Measurements from ENCODE around the gene BIVM. TPM values are rescaled to one million over a fixed set of nuclear protein-coding genes. Genes with fewer than 3 reads are reported as not detected.

The BIVM gene
- total RNA-seq, 2 donors from 2014 or later = 21.1 to 22.8 TPM

- Mint-ChIP-seq H3K4me3 (no peak overlapping the region), H3K27ac (no peak overlapping the region), H3K4me1 (ENCODE audit: low read depth) (no peaks in the 10 kb centered on the region), H3K36me3 (ENCODE audit: insufficient read depth in 2 of 2) (peaks cover 5% of the 10 kb centered on the region in 2 donors), H3K9me3 (no peaks in the 10 kb centered on the region), H3K27me3 (ENCODE audit: low read depth) (no peaks in the 10 kb centered on the region)
- no peak for ATAC-seq (replicated peaks in 1 of 2)
- no peak for DNase-seq
Observed at GRCh38 chr13:102830646-102831045, 31.7 kb downstream of the BIVM start.

- no peak overlapping the region for H3K27ac Mint-ChIP-seq
- no peaks in the 10 kb centered on the region for H3K27me3 Mint-ChIP-seq (ENCODE audit: low read depth)
- DNase-seq (no peak), ATAC-seq (replicated peaks in 1 of 2) (no peak)
- H3K36me3 Mint-ChIP-seq (ENCODE audit: insufficient read depth in 2 of 2) = peaks cover 3 to 6% of the 10 kb centered on the region in 2 donors
- H3K4me3 Mint-ChIP-seq = no peak overlapping the region
- H3K4me1 Mint-ChIP-seq (ENCODE audit: low read depth) = no peaks in the 10 kb centered on the region
- no peaks in the 10 kb centered on the region for H3K9me3 Mint-ChIP-seq
Observed at GRCh38 chr13:102836471-102836870, 37.6 kb downstream of the BIVM start.

- no peak overlapping the region for H3K27ac Mint-ChIP-seq
- H3K36me3 Mint-ChIP-seq (ENCODE audit: insufficient read depth in 2 of 2) = peaks cover 3 to 4% of the 10 kb centered on the region in 2 donors
- no peak for ATAC-seq (replicated peaks in 1 of 2)
- DNase-seq = no peak
- H3K9me3 Mint-ChIP-seq = no peaks in the 10 kb centered on the region
- H3K4me1 Mint-ChIP-seq (ENCODE audit: low read depth) = no peaks in the 10 kb centered on the region
- no peak overlapping the region for H3K4me3 Mint-ChIP-seq
- H3K27me3 Mint-ChIP-seq (ENCODE audit: low read depth) = no peaks in the 10 kb centered on the region
Observed at GRCh38 chr13:102838273-102838672, 39.4 kb downstream of the BIVM start.

GRCh38 chr13:102838982-102839381 is 40.1 kb downstream of the BIVM start:
- no peak for ATAC-seq (replicated peaks in 1 of 2)
- no peaks in the 10 kb centered on the region for H3K27me3 Mint-ChIP-seq (ENCODE audit: low read depth)
- H3K36me3 Mint-ChIP-seq (ENCODE audit: insufficient read depth in 2 of 2) = peaks cover 3 to 6% of the 10 kb centered on the region in 2 donors

GRCh38 chr13:102839462-102839861 is 40.5 kb downstream of the BIVM start:
- H3K36me3 Mint-ChIP-seq (ENCODE audit: insufficient read depth in 2 of 2) = peaks cover 3 to 6% of the 10 kb centered on the region in 2 donors
- H3K4me3 Mint-ChIP-seq = no peak overlapping the region
- no peak for DNase-seq
- no peaks in the 10 kb centered on the region for H3K27me3 Mint-ChIP-seq (ENCODE audit: low read depth)
- peaks cover 2% of the 10 kb centered on the region for H3K4me1 Mint-ChIP-seq (ENCODE audit: low read depth)
- no peak for ATAC-seq (replicated peaks in 1 of 2)
- no peaks in the 10 kb centered on the region for H3K9me3 Mint-ChIP-seq
- H3K27ac Mint-ChIP-seq = no peak overlapping the region

More at GRCh38 chr13:102838982-102839381, 40.1 kb downstream of the BIVM start:
- Mint-ChIP-seq H3K4me1 (ENCODE audit: low read depth) (no peaks in the 10 kb centered on the region), H3K27ac (no peak overlapping the region), H3K9me3 (no peaks in the 10 kb centered on the region), H3K4me3 (no peak overlapping the region)
- DNase-seq = no peak

- DNase-seq (no peak), ATAC-seq (replicated peaks in 1 of 2) (peak; percentile 7 to 12)
- no peaks in the 10 kb centered on the region for H3K9me3 Mint-ChIP-seq
- H3K4me3 Mint-ChIP-seq = peak overlapping the region; percentile 91 to 99
- H3K27ac Mint-ChIP-seq = peak overlapping the region; percentile 99
- H3K36me3 Mint-ChIP-seq (ENCODE audit: insufficient read depth in 2 of 2) = peaks cover 5% of the 10 kb centered on the region in 2 donors
- H3K27me3 Mint-ChIP-seq (ENCODE audit: low read depth) = no peaks in the 10 kb centered on the region
- peaks cover 38% of the 10 kb centered on the region for H3K4me1 Mint-ChIP-seq (ENCODE audit: low read depth)
Observed at GRCh38 chr13:102845289-102845629, 46.3 kb downstream of the BIVM start.

GRCh38 chr13:102845630-102846260 is 46.8 kb downstream of the BIVM start, which contains the start of gene ERCC5:
Gene ERCC5 (plus strand): TSS chr13:102846032. CDS start chr13:102846267, 235 bp downstream.
- Mint-ChIP-seq H3K9me3 (no peaks in the 10 kb centered on the region), H3K27ac (peak within 1 kb of the TSS; percentile 99), H3K27me3 (ENCODE audit: low read depth) (no peaks in the 10 kb centered on the region), H3K36me3 (ENCODE audit: insufficient read depth in 2 of 2) (peaks cover 5% of the 10 kb centered on the region in 2 donors), H3K4me3 (peak within 1 kb of the TSS; percentile 91 to 99), H3K4me1 (ENCODE audit: low read depth) (peaks cover 42% of the 10 kb centered on the region)
- ATAC-seq (replicated peaks in 1 of 2) = peak; percentile 93 to 94
- peak; percentile 96 for DNase-seq

- Mint-ChIP-seq H3K4me3 (peak overlapping the region; percentile 91 to 99), H3K27ac (peak overlapping the region; percentile 99), H3K4me1 (ENCODE audit: low read depth) (peaks cover 44% of the 10 kb centered on the region), H3K36me3 (ENCODE audit: insufficient read depth in 2 of 2) (peaks cover 5% of the 10 kb centered on the region in 2 donors), H3K27me3 (ENCODE audit: low read depth) (no peaks in the 10 kb centered on the region), H3K9me3 (no peaks in the 10 kb centered on the region)
- peak; percentile 35 to 46 for DNase-seq
- ATAC-seq (replicated peaks in 1 of 2) = peak; percentile 50 to 51
Observed at GRCh38 chr13:102846261-102847015, 47.5 kb downstream of the BIVM start.

- H3K27ac Mint-ChIP-seq = peak overlapping the region; percentile 99
- DNase-seq = no peak
- no peak for ATAC-seq (replicated peaks in 1 of 2)
- H3K9me3 Mint-ChIP-seq = no peaks in the 10 kb centered on the region
- no peaks in the 10 kb centered on the region for H3K27me3 Mint-ChIP-seq (ENCODE audit: low read depth)
- H3K4me3 Mint-ChIP-seq = peak overlapping the region; percentile 91 to 99
- H3K4me1 Mint-ChIP-seq (ENCODE audit: low read depth) = peaks cover 47% of the 10 kb centered on the region
- H3K36me3 Mint-ChIP-seq (ENCODE audit: insufficient read depth in 2 of 2) = peaks cover 5 to 9% of the 10 kb centered on the region in 2 donors
Observed at GRCh38 chr13:102847272-102848234, 48.6 kb downstream of the BIVM start.

- no peaks in the 10 kb centered on the region for H3K9me3 Mint-ChIP-seq
- DNase-seq = no peak
- peaks cover 6 to 12% of the 10 kb centered on the region in 2 donors for H3K36me3 Mint-ChIP-seq (ENCODE audit: insufficient read depth in 2 of 2)
- H3K4me1 Mint-ChIP-seq (ENCODE audit: low read depth) = peaks cover 59% of the 10 kb centered on the region
- H3K4me3 Mint-ChIP-seq = peak overlapping the region in 1 of 2 donors; percentile 3
- H3K27ac Mint-ChIP-seq = peak overlapping the region; percentile 3
- no peak for ATAC-seq (replicated peaks in 1 of 2)
- H3K27me3 Mint-ChIP-seq (ENCODE audit: low read depth) = no peaks in the 10 kb centered on the region
Observed at GRCh38 chr13:102848956-102849355, 50.0 kb downstream of the BIVM start.

- Mint-ChIP-seq H3K27ac (peak overlapping the region; percentile 79), H3K27me3 (ENCODE audit: low read depth) (no peaks in the 10 kb centered on the region), H3K36me3 (ENCODE audit: insufficient read depth in 2 of 2) (peaks cover 12 to 32% of the 10 kb centered on the region in 2 donors), H3K4me1 (ENCODE audit: low read depth) (peaks cover 60% of the 10 kb centered on the region), H3K4me3 (no peak overlapping the region), H3K9me3 (no peaks in the 10 kb centered on the region)
- DNase-seq = no peak
- no peak for ATAC-seq (replicated peaks in 1 of 2)
Observed at GRCh38 chr13:102852556-102852955, 53.6 kb downstream of the BIVM start.

GRCh38 chr13:102854675-102855074 is 55.8 kb downstream of the BIVM start:
- DNase-seq (no peak), ATAC-seq (replicated peaks in 1 of 2) (peak in 1 of 2 donors; percentile 58)
- Mint-ChIP-seq H3K36me3 (ENCODE audit: insufficient read depth in 2 of 2) (peaks cover 12 to 48% of the 10 kb centered on the region in 2 donors), H3K9me3 (no peaks in the 10 kb centered on the region), H3K4me1 (ENCODE audit: low read depth) (peaks cover 48% of the 10 kb centered on the region), H3K27me3 (ENCODE audit: low read depth) (no peaks in the 10 kb centered on the region), H3K4me3 (peak overlapping the region; percentile 23 to 38), H3K27ac (peak overlapping the region; percentile 31)
